Skeletal muscle cell (primary cell): ENCODE measurements around the gene PHIP.
"Not testable (repeated sequence)": the region's sequence is repeated elsewhere in the genome, so short reads cannot be mapped to it uniquely, and the experiment has no call there.

Experiments
- DNase-seq: peaks from one replicate; pipeline ENCODE4 v3.0.0-alpha.2; 2010; ENCODE audit warnings: low read depth
- H3K4me3 ChIP-seq: 2 replicates; pipeline ENCODE4 v1.5.1; 2011; ENCODE audit warnings: low read depth, mild to moderate bottlenecking, control low read depth, low read length, moderate library complexity

The PHIP gene

DNA sequence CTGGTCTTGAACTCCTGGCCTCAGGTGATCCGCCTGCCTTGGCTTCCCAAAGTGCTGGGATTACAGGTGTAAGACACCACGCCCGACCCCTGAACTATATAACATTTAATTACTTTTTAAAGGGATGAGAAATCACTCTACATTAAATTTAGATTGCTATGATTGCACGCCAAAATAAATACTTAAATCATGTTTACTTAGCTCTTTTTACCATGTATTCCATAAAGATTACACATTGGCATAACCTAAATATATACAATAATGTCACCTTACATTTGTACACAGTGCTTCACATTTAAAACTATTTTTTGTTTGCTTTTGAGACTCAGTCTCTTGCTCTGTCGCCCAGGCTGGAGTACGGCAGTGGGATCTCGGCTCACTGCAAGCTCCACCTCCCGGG is 124.3 kb downstream of the PHIP start:
- H3K4me3 ChIP-seq, result no peak overlapping the region
- no peak for DNase-seq

DNA sequence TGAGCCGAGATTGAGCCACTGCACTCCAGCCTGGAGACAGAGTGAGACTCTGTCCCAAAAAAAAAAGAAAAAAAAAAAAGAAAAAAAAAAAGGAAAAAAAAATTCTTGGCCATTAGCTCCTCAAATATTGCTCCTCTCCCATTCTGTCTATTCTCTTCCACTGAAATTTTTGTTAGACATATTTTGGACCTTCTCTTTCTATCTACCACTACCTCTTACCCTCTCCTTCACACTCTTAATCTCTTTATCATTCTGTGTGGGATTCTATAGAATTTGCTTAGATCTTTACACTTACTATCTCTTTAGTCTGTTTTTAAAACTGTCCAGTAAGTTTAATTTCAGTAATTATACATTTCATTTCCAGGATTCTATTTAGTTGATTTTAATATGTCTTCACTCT is 125.7 kb downstream of the PHIP start:
- DNase-seq, result no peak
- H3K4me3 ChIP-seq, result no peak overlapping the region

DNA sequence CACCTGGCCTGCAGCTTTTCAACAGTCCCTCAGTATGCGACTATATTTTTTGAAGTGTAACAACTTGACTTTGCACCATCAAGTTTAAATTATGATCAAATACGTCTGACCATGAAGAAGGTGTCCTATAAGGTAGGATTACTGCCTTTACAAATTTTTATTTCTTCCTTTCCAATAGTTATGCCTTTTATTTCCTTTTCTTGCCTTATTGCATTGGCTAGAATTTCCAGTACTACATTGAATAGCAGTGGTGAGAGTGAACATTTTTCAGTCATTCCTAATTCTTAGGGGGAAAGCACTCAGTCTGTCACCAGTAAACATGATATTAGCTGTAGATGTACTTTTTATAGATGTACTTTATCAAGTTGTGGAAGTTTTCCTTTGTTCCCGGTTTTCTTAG is 129.3 kb downstream of the PHIP start:
- H3K4me3 ChIP-seq, result no peak overlapping the region
- no peak for DNase-seq

DNA sequence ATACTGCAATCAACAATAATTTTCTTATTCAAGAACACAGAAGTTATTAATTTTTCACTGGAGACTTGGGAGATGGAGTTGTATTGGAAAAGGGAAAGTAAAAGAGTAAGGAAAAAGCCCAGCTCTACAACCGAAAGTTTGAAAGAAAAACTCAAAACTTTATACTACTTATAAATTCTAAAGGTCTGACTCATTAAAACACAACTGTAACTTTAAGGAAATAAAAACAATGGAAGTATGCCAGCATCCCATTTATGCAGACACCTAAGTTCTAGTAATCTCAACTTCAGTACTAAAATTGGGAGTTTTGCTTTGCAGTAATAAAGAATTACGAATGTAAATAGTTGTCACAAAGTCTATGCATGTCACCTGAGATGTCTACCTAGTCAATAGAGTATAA is 130.1 kb downstream of the PHIP start:
- DNase-seq, result peak; percentile 23
- no peak overlapping the region for H3K4me3 ChIP-seq

DNA sequence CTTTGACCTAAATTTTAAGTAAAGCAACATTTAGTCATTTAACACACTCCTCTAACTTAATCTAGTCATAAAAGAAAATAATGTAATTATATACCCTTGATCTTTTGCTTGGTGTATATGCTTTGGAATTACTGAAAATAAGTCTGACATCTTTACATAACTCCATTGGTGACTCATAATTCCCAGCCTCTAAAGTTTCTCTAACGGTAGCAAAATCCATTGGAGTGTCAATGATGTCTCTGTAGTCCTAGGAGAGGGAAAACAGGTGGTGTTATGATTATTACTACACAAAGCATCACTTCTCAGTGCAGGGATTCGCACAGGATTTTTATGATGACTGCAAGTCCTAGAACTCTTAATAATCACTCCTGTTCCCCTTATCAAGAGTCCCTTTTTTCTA is 130.5 kb downstream of the PHIP start:
- H3K4me3 ChIP-seq, result no peak overlapping the region
- DNase-seq, result no peak

DNA sequence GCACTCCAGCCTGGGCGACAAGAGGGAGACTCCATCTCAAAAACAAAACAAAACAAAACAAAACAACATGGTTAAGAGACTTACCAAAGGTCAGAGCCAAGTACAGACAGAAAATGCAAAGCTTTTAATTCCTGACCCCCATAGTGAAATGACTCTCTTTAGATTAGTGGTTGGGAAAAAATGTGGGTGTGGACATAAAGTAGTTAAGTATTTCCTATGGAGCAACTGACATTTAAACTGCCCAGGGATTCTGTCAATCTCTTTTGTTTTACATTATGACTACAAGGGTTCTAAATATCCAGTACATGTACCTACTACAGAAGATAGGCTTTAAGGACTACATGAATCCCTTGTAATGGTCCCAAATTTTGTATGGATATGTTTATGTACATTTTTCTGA is 135.6 kb downstream of the PHIP start:
- no peak overlapping the region for H3K4me3 ChIP-seq
- no peak for DNase-seq

DNA sequence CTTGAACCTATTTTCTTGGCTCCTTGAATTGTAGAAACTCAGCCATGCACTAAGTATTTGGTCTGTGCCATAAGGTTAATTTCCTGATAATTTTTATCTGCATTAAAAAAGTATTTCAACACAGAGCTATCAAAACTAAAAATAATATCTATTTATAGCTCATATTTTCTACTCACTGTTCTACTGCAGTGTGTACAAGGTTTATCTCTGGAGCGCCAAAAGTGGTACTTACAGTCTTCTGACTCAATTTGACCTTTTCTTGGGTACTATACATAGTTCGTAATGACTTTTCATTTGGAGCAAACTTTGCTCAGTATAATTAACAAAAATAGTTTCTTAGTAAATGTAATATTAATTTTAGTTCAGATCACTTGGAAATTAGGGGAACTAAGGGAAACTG is 141.5 kb downstream of the PHIP start:
- no peak overlapping the region for H3K4me3 ChIP-seq
- DNase-seq, result no peak

DNA sequence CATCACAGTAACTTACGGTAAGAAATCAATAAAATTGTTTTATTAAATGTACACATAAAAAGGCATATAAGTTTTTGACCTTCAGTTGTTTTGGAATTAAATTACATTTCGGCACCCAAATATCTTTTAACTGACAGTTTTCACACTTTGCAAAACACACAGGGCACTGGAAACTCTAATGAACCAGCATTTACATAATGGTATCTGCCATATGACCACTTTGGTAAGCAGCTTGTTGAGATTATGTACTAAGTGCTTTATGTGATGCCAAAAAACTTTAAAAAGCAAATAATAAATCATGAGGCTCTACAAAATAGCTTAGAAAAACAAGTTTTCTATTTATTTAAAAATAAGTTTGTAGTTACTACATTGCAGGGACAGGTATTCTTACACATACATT is 142.5 kb downstream of the PHIP start:
- no peak for DNase-seq
- H3K4me3 ChIP-seq, result no peak overlapping the region

DNA sequence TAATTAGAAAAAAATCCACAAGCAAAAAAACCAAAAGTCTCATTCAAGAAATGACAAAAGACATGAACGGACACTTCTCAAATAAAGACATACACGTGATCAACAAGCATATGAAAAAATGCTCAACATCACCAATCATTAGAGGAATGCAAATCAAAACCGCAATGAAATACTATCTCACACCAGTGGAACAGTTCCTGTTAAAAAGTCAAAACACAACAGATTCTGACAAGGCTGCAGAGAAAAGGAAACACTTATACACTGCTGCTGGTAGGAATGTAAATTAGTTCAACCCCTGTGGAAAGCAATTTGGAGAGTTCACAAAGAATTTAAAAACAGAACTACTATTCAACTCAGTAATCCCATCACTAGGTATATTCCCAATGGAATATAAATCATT is 152.7 kb downstream of the PHIP start:
- no peak for DNase-seq
- no peak overlapping the region for H3K4me3 ChIP-seq

DNA sequence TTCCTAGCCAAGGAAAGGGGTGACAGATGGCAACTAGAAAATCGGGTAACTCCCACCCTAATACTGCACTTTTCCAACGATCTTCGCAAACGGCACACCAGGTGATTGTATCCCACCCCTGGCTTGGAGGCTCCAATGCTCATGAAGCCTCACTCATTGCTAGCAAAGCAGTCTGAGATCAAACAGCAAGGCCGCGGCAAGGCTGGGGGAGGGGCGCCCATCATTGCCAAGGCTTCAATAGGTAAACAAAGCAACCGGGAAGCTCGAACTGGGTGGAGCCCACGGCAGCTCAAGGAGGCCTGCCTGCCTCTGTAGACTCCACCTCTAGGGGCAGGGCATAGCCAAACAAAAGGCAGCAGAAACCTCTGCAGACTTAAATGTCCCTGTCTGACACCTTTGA is 156.9 kb downstream of the PHIP start:
- not testable (repeated sequence) for DNase-seq, H3K4me3 ChIP-seq

DNA sequence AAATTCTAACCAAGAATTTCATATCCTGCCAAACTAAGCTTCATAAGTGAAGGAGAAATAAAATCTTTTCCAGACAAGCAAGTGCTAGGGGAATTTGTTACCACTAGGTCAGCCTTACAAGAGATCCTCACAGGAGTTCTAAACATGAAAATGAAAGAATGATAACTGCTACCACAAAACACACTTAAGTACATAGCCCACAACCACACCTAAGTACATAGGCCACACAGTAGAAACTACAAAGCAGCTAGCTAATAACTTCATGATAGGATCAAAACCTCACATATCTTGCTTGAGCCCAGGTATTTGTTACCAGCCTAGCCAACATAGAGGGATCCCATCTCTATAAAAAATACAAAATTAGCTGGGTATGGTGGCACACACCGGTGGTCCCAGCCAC is 160.3 kb downstream of the PHIP start:
- no peak overlapping the region for H3K4me3 ChIP-seq
- no peak for DNase-seq

DNA sequence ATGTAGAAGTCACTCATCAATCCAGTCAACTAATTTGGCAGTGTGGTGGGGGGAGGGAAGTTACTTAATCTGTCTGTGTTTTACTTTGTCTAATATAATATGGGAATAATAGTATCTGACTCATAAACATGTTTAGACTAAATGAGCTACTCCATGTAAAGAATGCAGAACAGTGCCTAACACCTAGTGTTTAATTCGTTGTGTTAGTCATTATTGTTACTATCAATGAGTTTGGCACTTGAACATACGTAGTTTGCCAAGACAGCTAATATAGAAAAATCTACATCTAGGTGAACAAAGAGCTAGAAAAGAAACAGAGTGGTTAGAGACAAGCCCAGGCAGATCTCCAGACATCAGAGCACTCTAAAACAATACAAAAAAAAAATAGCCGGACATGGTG is 161.6 kb downstream of the PHIP start:
- no peak overlapping the region for H3K4me3 ChIP-seq

DNA sequence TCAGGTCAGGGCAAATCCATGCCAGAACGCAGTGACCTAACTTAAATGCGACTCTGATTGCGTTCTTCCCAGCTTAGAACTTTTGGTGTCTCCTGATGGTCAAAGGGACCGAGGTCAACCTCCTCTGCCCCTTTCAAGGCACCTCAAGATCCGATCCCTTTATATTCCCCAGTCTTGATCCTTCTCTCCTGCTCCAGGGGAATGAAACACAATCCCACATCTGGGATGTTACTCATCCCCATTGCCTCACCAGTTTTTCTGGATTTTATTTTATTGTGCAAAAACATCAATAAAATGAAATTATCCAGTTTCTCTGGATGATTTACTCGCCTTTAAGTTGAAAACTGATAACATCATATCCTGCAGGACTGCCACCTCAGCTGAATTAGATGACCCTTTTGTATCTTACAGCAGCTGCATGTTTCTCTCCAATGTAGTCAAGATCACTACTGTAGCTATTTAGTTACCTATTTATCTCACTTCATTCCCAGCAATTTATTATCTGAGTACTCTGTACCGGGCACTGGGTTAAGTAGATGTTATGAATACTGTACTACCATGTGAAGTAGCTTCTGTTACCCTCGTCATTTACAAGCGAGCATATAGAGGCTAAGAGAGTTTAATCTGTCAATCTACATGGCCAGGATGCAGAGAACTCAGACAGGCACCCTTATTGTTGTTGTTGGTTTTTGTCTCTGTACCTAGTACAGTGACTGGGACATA is 166.7 kb downstream of the PHIP start:
- DNase-seq, result no peak
- H3K4me3 ChIP-seq, result peak overlapping the region; percentile 54

More for the DNA sequence above, 161.6 kb downstream of the PHIP start:
- no peak for DNase-seq

DNA sequence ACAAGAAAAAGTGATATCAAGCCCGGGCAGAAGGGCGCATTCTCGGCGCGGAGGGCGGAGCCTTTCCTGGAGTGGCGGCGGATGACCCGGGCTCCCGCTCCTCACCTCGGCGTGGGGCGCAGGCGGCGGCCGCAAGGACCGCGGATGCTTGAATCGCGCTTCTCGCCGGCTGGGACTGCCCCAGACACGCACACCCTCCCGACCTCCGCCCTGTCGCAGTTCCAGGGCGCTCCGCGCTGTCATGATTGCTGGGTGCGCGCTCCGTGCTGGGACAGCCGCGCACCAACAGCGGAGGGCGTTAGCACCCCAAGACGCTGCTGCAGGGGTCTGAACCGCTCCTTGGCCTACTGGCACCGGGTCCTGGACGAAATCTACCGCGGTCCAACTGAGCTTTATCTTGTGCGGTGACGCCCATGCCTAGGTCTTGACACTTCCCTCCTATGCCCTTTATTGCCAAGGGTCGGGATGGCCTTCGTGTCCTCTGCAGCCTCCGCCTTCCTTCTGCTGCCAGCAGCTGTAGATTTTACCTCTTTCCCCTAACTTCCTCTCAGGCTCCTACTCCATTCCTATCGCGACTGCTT is 167.4 kb downstream of the PHIP start:
- H3K4me3 ChIP-seq, result peak overlapping the region; percentile 54
- no peak for DNase-seq

DNA sequence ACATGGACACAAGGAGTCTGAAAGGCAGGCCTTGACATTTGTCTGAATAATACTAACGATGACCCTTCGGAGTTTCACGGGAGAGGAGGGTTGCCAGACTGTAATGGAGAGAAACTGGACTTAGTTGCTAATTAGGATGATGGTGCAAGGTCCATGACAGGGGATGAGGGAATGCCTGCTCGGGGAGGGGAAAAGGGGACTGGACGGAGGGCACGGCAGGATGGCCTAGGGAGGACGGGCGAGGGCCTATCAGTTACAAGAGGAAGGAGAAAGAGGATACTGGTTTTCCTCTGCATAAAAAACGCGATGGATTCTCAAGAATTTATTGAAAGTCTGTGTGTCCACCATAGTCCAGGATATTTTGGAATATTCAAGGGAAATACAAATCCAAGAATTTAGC is 168.0 kb downstream of the PHIP start:
- H3K4me3 ChIP-seq, result no peak overlapping the region
- no peak for DNase-seq

DNA sequence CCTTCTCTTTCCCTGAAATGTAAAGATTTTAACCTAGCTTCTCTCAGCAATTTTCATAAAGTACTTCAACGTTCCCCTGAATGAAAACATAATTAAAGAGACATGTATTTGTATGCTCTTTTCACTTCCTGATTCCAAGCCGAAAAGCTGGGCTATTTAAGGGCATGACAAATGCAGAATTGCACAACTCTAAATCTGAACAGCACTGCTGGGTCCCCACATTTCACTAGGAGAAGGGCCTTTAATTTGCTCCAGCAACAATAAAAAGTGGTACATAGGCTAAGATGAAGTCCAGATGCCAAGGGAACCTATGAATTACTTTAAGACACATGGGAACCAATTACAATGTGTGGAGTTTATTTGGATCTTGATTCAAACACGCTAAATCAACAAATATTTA is 168.7 kb downstream of the PHIP start:
- DNase-seq, result peak; percentile 32
- no peak overlapping the region for H3K4me3 ChIP-seq

DNA sequence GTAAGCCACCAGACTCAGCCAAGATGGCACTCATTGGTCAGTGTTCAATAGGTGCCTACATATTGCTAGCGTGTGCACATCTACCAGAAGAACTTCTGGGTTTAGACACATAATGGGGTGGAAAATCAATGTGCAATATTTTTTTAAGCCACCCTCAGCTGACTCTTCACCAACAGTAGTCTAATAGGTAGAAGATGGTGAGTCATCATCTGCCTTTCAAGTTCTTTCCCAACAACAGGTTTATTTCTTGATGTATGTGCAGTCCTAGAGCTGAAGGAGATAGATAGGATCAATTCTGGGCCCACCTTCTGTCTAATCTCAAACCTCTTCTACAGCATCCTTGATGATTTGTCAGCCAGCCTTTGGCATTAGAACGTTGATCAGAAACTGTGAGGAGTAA is 169.4 kb downstream of the PHIP start:
- no peak for DNase-seq
- H3K4me3 ChIP-seq, result no peak overlapping the region

DNA sequence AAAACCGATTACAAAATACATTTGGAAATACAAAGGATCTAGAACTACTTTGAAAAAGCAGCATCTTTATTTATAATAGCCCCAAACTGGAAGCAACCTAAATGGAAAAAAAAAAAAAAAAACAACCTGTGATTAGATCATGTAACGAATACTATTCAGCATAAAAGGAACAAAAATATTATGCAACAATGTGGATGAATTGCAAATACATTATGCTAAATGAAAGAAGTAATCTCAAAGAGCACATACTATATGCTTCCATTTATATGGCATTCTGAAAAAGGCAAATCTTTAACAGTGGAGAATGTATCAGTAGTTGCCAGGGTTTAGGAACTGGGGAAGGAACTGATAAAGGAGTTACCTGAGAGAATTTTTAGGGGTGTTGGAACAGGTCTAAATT is 181.8 kb downstream of the PHIP start:
- DNase-seq, result no peak
- H3K4me3 ChIP-seq, result no peak overlapping the region

DNA sequence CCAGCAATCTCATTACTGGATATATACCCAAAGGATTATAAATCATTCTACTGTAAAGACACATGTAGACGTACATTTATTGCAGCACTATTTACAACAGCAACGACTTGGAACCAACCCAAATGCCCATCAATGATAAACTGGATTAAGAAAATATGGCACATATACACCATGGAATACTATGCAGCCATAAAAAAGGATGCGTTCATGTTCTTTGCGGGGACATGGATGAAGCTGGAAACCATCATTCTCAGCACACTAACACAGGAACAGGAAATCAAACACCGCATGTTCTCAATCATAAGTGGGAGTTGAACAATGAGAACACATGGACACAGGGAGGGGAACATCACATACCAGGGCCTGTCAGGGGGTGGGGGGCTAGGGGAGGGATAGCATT is 188.2 kb downstream of the PHIP start:
- DNase-seq, H3K4me3 ChIP-seq: not testable (repeated sequence)
